GM21576 (cell line): ENCODE measurements around the gene PLCD3.

Experiments used
- ATAC-seq: cut with Tn5 transposase; IDR thresholded peaks from one replicate; pipeline ENCODE4 v1.9.1; 2021; ENCODE audit warnings: mild to moderate bottlenecking, moderate library complexity; ENCODE audit not compliant: unreplicated experiment

The PLCD3 gene

GRCh38 chr17:45081047-45081703 is 51.1 kb downstream of the PLCD3 start:
- ATAC-seq = no peak

- ATAC-seq = no peak
These were observed 54.7 kb downstream of the PLCD3 start for GRCh38 chr17:45077643-45078042.

- ATAC-seq = no peak
These were observed 58.8 kb downstream of the PLCD3 start for GRCh38 chr17:45073414-45074070.

- ATAC-seq = no peak
These were observed 61.5 kb downstream of the PLCD3 start for GRCh38 chr17:45070809-45071208.

GRCh38 chr17:45070001-45070400 is 62.3 kb downstream of the PLCD3 start:
- ATAC-seq = no peak

GRCh38 chr17:45067637-45068036 is 64.7 kb downstream of the PLCD3 start:
- no peak for ATAC-seq

- ATAC-seq = no peak
These were observed 69.1 kb downstream of the PLCD3 start for GRCh38 chr17:45063198-45063597.

GRCh38 chr17:45061606-45062205 is 70.6 kb downstream of the PLCD3 start:
- ATAC-seq = no peak

- peak; percentile 86 for ATAC-seq
These were observed 71.3 kb downstream of the PLCD3 start, which contains the start of gene NMT1 for GRCh38 chr17:45060797-45061605. Gene NMT1 (plus strand): TSS chr17:45061317. CDS start chr17:45061330, 13 bp downstream.

- no peak for ATAC-seq
These were observed 71.9 kb downstream of the PLCD3 start for GRCh38 chr17:45060382-45060796.
